ENCODE measurements around the gene ZBTB16.

Gene ZBTB16

DNA sequence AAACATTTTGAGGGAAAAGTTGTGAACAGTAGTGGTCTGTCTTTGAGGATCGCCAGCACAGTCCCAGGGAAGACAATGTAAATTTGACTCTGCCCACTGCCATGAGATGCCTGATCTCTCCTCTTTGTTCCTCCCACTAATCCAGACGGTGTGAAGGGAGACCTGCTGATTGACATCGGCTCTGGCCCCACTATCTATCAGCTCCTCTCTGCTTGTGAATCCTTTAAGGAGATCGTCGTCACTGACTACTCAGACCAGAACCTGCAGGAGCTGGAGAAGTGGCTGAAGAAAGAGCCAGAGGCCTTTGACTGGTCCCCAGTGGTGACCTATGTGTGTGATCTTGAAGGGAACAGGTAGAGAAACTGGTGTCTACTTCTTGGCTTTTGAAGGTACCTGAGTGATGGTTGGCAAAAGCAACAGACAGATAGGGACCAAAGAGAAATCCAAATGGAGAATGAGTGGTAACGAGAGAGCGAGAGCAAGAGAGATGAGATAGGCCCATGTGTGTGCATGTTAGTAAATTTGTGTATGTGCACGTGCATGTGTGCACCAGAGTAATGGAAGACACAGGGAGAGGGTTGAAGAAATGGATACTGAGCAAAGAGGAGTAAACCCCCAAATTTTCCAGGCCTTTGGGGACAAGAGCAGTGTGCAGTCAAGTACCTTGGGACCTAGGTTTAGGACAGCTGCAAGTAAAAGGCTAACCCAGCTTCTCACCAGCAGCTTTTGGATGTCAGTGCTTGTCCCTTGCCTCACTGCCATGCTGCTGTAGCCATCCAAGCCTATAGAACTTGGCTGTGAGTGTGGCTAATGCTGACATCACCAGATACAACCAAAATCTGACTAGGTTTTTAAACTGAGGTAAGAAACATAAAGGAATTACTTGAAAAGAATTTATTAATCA is 238.5 kb downstream of the ZBTB16 start:
- H3K9me3 Mint-ChIP-seq: peaks cover 48% of the 10 kb centered on the region
- no peaks in the 10 kb centered on the region for H3K27me3 Mint-ChIP-seq (ENCODE audit: low read depth, poor library complexity)
- no peak overlapping the region for H3K4me3 Mint-ChIP-seq
- H3K4me1 Mint-ChIP-seq: peaks cover 12% of the 10 kb centered on the region
- TF ChIP-seq, protein P1, sequence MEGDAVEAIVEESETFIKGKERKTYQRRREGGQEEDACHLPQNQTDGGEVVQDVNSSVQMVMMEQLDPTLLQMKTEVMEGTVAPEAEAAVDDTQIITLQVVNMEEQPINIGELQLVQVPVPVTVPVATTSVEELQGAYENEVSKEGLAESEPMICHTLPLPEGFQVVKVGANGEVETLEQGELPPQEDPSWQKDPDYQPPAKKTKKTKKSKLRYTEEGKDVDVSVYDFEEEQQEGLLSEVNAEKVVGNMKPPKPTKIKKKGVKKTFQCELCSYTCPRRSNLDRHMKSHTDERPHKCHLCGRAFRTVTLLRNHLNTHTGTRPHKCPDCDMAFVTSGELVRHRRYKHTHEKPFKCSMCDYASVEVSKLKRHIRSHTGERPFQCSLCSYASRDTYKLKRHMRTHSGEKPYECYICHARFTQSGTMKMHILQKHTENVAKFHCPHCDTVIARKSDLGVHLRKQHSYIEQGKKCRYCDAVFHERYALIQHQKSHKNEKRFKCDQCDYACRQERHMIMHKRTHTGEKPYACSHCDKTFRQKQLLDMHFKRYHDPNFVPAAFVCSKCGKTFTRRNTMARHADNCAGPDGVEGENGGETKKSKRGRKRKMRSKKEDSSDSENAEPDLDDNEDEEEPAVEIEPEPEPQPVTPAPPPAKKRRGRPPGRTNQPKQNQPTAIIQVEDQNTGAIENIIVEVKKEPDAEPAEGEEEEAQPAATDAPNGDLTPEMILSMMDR (IDR thresholded peaks at IDR 0.05): no peak
- H3K36me3 Mint-ChIP-seq (ENCODE audit: low read depth): peaks cover 32% of the 10 kb centered on the region
- DNase-seq: no peak
- no peak overlapping the region for H3K27ac Mint-ChIP-seq

DNA sequence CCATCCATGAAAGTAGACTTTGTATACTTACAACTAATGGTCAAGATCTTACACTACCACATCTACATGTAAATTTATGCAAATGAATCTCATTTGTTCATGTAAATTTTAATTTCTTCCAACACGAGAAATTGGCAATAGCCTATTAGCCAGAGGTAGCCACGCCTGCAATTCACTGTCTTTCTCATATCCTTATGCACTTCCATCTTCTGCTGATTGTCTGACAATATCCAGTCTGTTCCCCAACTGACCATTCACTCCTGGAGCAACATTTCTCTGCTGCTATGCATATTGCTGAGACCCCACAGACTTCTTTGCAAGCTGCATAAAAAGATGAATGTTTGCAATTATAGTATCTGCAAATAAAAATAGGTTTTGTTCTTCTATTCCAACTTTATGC is 239.2 kb downstream of the ZBTB16 start:
- peaks cover 46% of the 10 kb centered on the region for H3K9me3 Mint-ChIP-seq
- H3K4me3 Mint-ChIP-seq: no peak overlapping the region

More for the DNA sequence above, 239.2 kb downstream of the ZBTB16 start:
- peaks cover 12% of the 10 kb centered on the region for H3K4me1 Mint-ChIP-seq
- TF ChIP-seq, protein P1 (IDR thresholded peaks at IDR 0.05): no peak
- H3K36me3 Mint-ChIP-seq (ENCODE audit: low read depth): peaks cover 32% of the 10 kb centered on the region
- no peak for DNase-seq
- no peak overlapping the region for H3K27ac Mint-ChIP-seq
- no peaks in the 10 kb centered on the region for H3K27me3 Mint-ChIP-seq (ENCODE audit: low read depth, poor library complexity)
